Stimulated activated CD4-positive, alpha-beta T cell treated with anti-CD3 and anti-CD28 coated beads, TNF-alpha, amount 100 ng/mL, for 4 hours (primary cell): ENCODE results near the gene HELZ.
A peak's percentile ranks its signal among the peaks of the same experiment; 100 is the strongest.
"Not testable (repeated sequence)": the region's sequence is repeated elsewhere in the genome, so short reads cannot be mapped to it uniquely, and the experiment has no call there.

Source experiments
- DNase-seq, 3 experiments: peaks; one replicate each; pipeline ENCODE4 v3.0.0-alpha.2; 2020; ENCODE audit warnings: low read depth in 3 of 3

The HELZ gene

GRCh38 chr17:67270416-67270815 is 25.4 kb upstream of the HELZ start:
- DNase-seq: no peak

DNA sequence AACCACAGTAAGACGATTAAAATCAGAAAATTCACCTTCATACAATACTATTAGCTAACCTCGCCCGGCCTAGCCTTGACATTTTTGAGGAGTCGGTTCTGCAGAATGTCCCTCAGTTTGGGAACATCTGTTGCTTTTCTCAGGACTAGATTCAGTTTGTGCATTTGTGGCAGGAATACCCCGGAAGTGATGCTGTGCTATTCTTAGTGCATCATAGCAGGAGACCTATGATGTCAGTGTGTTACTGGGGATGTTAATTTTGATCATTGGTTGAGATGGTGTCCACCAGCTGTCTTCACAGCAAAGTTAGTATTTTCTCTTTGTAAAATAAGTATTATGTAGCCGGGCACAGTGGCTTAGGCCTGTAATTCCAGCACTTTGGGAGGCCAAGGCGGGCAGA is 21.5 kb upstream of the HELZ start:
- no peak for DNase-seq

GRCh38 chr17:67265436-67266019 is 20.5 kb upstream of the HELZ start:
- no peak for DNase-seq

GRCh38 chr17:67262435-67263117 is 17.6 kb upstream of the HELZ start:
- DNase-seq: no peak

DNA sequence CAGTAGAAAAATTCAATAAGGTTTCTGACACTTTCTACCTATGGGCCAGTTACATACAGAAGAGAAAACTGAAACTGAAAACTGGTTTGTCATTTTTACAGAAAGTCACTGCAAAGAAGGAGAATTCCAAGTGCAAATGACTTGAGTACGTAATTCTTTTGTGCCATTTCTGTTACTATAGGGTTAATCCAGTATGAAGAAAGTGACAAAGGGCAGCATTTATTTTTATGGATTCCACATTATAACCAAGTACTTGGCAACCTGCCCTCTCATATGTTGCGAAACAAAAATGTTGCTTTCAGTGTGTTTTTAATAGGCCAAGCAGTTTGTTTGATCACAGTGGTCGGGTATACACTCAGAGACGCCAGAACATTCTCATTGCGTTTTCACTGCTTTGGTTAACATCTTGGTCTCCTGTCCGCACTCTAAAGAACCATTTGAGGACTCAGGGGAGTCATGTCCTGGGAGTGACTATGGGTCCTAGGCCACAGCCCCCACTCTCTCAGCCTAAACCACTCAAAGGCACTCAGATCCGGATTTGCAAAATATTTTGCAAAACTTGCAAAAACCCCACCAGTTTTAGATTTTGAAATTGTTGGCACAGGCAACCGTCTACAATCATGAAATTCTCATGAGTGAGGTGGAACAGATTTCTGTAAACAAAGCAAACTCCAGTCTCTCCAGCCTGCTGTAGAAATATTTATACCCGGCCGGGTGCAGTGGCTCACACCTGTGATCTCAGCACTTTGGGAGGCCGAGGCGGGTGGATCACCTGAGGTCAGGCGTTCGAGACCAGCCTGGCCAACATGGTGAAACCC is 15.4 kb upstream of the HELZ start:
- DNase-seq: no peak

GRCh38 chr17:67258821-67259468 is 13.9 kb upstream of the HELZ start:
- DNase-seq: no peak

- no peak for DNase-seq
These were observed 11.2 kb upstream of the HELZ start for GRCh38 chr17:67256075-67256732.

DNA sequence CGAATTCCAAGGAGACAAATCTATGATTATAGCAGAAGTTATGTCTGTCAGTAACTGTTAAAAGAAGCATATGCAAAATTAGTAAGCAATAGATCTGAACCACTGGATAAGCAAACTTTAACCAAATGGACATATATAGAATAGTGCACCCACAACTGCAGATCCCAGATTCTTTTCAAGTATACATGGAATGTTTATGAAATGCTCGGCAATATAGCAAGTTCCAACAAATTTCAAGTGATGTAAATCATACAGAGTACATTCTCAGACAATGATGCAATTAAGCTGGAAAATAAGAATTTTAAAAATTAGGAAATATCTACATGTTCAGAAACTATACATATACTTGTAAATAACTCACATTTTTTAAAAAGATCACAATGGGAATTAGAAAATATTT is 8.4 kb upstream of the HELZ start:
- no peak for DNase-seq

- DNase-seq: not testable (repeated sequence)
These were observed 6.6 kb upstream of the HELZ start for GRCh38 chr17:67251586-67251985.

DNA sequence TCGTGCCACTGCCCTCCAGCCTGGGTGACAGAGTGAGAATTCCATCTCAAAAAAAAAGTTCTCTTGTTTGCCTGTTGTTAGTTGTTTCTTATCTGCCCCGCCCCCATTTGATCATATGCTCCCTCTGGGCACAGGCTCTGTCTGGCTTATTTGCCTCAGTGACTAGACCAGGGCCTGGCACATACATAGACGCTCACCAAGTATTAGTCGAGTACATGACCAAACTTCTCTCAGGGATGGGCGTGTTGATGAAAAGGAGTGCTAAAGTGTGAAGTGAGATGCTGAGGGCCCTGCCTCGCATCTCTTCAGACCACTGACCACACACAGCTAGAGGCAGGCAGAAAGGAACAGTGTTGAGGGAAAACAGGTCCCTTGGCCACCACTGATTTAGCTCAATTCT is 3.3 kb upstream of the HELZ start:
- no peak for DNase-seq

DNA sequence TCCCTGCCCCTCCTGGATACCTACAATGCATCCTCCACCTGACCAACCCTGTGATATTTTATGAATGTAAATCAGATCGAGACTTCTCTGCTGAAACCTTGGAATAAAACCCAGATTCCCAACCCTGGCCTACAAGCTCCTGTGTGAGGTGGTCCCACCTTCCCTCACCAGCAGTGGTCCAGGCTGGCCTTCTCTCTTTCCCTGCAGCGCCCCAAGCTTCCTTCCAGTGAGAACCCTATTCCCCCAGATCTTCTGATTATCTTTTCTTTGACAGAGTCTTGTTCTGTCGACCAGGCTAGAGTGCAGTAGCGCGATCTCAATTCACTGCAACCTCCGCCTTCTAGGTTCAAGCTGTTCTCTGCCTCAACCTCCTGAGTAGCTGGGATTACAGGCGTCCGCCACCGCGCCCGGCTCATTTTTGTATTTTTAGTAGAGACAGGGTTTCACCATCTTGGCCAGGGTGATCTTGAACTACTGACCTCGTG is 2.5 kb upstream of the HELZ start:
- no peak for DNase-seq

- DNase-seq: peak in 1 of 3 experiments; percentile 3
These were observed 1.8 kb upstream of the HELZ start for GRCh38 chr17:67246653-67247415.

DNA sequence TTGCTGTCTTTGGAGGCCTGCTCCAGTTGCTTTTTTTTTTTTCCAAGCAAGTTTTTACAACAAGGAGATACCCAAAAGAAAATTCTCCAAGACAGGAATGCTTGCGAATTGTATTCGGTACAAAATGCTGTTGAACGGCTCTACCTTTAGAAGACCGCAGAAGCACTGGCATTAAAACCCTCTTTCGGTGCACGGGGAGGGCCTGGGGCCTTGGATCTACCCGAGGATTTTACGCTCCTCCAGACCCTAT is 1.3 kb upstream of the HELZ start:
- no peak for DNase-seq

- peak in 1 of 3 experiments; percentile 4 for DNase-seq
These were observed 852 bp upstream of the HELZ start for GRCh38 chr17:67245694-67246402.

DNA sequence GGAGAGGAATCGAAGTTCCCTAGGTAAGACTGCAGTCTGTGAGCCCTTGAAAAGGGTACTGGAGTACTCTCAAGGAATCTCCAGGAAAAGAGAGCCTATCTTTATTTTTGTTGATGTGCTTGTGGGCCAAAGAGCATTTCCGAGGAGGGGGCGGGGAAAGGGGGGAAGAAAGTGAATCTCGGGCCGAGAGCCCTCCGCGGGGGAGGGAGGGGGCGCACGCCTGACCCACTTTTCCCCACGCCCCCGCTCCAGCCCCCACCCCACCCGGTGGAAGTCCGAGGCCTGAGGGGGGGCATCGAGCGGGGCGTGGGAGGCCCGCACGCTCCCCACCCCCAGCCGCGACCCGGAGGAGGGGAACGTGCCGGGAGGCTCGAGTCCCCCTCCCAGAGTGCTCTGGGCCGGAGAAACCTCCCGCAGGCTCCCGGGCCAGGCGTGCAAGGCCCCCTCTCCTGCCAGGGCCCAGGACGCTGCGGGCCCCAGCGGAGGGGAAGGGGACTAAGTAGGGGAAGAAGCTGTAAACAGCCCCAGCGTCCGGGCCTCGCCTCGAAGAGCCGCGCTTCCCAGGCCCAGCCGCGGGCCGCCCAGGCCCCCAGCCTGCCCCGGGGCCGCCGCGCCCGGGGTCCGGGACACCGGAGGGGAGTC is 444 bp downstream of the HELZ start:
- DNase-seq: no peak

DNA sequence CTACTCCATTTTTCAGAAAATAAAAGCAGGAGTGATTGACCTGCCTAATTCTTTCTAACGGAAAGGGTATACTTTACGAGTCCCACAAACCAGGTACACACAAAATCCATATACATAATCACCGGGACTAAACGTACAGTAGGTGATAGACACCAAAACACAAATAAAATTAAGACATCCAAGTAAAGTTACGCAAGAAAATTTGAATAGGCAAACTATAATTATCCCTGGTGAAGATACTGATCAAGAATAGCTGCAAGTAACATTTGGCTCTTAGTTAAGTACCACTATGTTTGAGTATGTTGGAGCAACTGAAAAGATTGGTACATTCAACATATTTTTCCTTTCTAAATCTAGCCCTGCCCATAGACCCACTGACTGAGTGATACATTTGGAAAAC is 1.7 kb downstream of the HELZ start:
- DNase-seq: no peak

DNA sequence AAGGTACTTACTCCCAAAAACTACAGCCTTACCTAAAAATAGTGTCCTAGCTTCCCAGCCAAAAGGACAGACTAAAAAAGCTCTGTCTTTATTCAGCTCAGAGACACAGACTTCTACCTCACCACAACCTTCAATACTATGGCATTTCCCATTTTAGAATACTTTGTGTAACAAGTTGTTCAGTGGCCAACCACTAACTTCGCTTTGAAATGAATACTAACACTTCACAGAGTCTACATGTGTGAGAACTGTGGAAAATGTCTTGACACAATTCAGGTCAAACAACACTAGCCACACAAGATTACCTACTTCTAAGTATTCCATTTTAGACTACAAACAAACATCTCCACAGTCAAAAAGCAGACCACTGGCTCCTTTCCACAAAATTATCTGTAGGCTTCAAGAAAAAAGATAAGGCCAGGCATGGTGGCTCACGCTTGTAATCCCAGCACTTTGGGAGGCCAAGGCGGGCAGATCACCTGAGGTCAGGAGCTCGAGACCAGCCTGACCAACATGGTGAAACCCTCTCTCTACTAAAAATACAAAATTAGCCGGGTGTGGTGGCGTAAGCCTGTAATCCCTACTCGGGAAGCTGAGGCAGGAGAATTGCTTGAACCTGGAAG is 3.2 kb downstream of the HELZ start:
- no peak for DNase-seq

DNA sequence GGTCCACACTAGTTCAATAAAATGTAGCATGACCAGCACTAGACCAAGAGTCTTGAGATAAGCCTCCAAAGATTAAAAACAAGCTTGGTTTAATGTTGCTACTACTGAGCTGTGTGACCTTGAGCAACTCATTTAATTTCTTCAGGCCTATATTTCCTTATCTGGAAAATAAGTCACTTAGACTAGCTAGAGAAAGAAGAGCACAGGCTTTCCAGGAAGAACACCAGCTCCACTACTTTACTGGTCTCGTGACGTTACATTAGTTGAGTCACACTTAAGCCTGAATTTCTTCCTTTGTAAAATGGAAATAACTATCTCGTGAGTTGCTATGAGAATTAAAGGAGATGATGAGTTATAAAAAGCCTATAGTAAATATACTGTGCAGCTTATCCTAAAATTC is 5.4 kb downstream of the HELZ start:
- no peak for DNase-seq

- DNase-seq: no peak
These were observed 6.0 kb downstream of the HELZ start for GRCh38 chr17:67238991-67239390.

GRCh38 chr17:67232441-67232840 is 12.6 kb downstream of the HELZ start:
- no peak for DNase-seq
